Daoy (cell line): ENCODE results near the gene PHF23. TPM values are rescaled to one million over a fixed set of nuclear protein-coding genes. Genes with fewer than 3 reads are reported as not detected.

Source experiments
- DNase-seq: peaks from one replicate; pipeline ENCODE4 v3.0.0-alpha.2; 2015; ENCODE audit warnings: low read depth
- total RNA-seq: library from RNA; depleted of rRNA; stranded (reverse); fragments of >200 nt; shearing (Covaris generic); gene quantifications from 2 replicates; pipeline ENCODE4 v1.2.3, GENCODE V29; 2014; rRNA removed

PHF23 gene
- total RNA-seq, 1 experiment from 2014 or later, result 44.5 TPM

- peak; percentile 81 for DNase-seq
Measured at GRCh38 chr17:7204828-7205461, 34.3 kb downstream of the PHF23 start.

GRCh38 chr17:7204336-7204735 lies 34.9 kb downstream of the PHF23 start:
- DNase-seq, result no peak

GRCh38 chr17:7203391-7203790 lies 35.9 kb downstream of the PHF23 start:
- DNase-seq, result no peak

- no peak for DNase-seq
Measured at GRCh38 chr17:7196651-7197401, 42.4 kb downstream of the PHF23 start.

- DNase-seq, result no peak
Measured at GRCh38 chr17:7195971-7196370, 43.3 kb downstream of the PHF23 start.

- no peak for DNase-seq
Measured at GRCh38 chr17:7192271-7192937, 46.9 kb downstream of the PHF23 start.

GRCh38 chr17:7191571-7192270 lies 47.5 kb downstream of the PHF23 start:
- peak; percentile 44 for DNase-seq

GRCh38 chr17:7191069-7191468 lies 48.2 kb downstream of the PHF23 start:
- DNase-seq, result no peak

GRCh38 chr17:7190276-7190917 lies 48.9 kb downstream of the PHF23 start:
- no peak for DNase-seq

- DNase-seq, result no peak
Measured at GRCh38 chr17:7186241-7186640, 53.0 kb downstream of the PHF23 start.

Other genes starting within 250 kb of the PHF23 start
- not detected in 2 replicates for gene ALOX12, start 243.4 kb downstream of the PHF23 start, total RNA-seq
- gene RNASEK, start 226.8 kb downstream of the PHF23 start, total RNA-seq, result 72.7 and 82.3 TPM in 2 replicates
- gene BCL6B, start 216.4 kb downstream of the PHF23 start, total RNA-seq, result not detected in 2 replicates
- 0.34 TPM in 1 of 2 replicates, not detected in the other for gene SLC16A13, start 203.4 kb downstream of the PHF23 start, total RNA-seq
- not detected in 2 replicates for gene SLC16A11, start 195.4 kb downstream of the PHF23 start, total RNA-seq
- gene CLEC10A, start 159.2 kb downstream of the PHF23 start, total RNA-seq, result not detected in 2 replicates
- gene ASGR2, start 124.6 kb downstream of the PHF23 start, total RNA-seq, result not detected in 2 replicates
- gene ASGR1, start 60.1 kb downstream of the PHF23 start, total RNA-seq, result 0.29 and 1.2 TPM in 2 replicates
- gene DLG4, start 19.6 kb downstream of the PHF23 start, total RNA-seq, result 3.1 and 4.4 TPM in 2 replicates
- 306 and 420 TPM in 2 replicates for gene ACADVL, start 19.5 kb downstream of the PHF23 start, total RNA-seq
- gene DVL2, start 4.9 kb downstream of the PHF23 start, total RNA-seq, result 22.2 and 42.7 TPM in 2 replicates
- 108 and 113 TPM in 2 replicates for gene GABARAP, start 3.0 kb upstream of the PHF23 start, total RNA-seq
- gene CTDNEP1, start 12.3 kb upstream of the PHF23 start, total RNA-seq, result 25.5 and 27.6 TPM in 2 replicates
- 34.9 and 50.3 TPM in 2 replicates for gene ELP5, start 12.8 kb upstream of the PHF23 start, total RNA-seq
- not detected in 2 replicates for gene CLDN7, start 23.0 kb upstream of the PHF23 start, total RNA-seq
- 0.06 TPM in 1 of 2 replicates, not detected in the other for gene SLC2A4, start 42.3 kb upstream of the PHF23 start, total RNA-seq
- gene YBX2, start 55.2 kb upstream of the PHF23 start, total RNA-seq, result 0.15 and 2.4 TPM in 2 replicates
- gene EIF5A, start 68.2 kb upstream of the PHF23 start, total RNA-seq, result 861 and 1,090 TPM in 2 replicates
- gene GPS2, start 75.9 kb upstream of the PHF23 start, total RNA-seq, result 84.3 and 91.6 TPM in 2 replicates
- 15.3 and 17.0 TPM in 2 replicates for gene NEURL4, start 89.9 kb upstream of the PHF23 start, total RNA-seq
- 2.7 TPM in 1 of 2 replicates, not detected in the other for gene ACAP1, start 97.1 kb upstream of the PHF23 start, total RNA-seq
- gene KCTD11, start 112.7 kb upstream of the PHF23 start, total RNA-seq, result 2.1 and 3.7 TPM in 2 replicates
- gene TMEM95, start 115.7 kb upstream of the PHF23 start, total RNA-seq, result not detected in 2 replicates
- gene TNK1, start 141.6 kb upstream of the PHF23 start, total RNA-seq, result 2.6 and 4.5 TPM in 2 replicates
- 14.1 TPM in 2 replicates for gene PLSCR3, start 155.1 kb upstream of the PHF23 start, total RNA-seq
- 43.7 and 68.8 TPM in 2 replicates for gene TMEM256, start 164.6 kb upstream of the PHF23 start, total RNA-seq
- gene NLGN2, start 168.4 kb upstream of the PHF23 start, total RNA-seq, result 1.4 and 1.9 TPM in 2 replicates
- gene SPEM1, start 180.9 kb upstream of the PHF23 start, total RNA-seq, result not detected in 2 replicates
- not detected in 2 replicates for gene SPEM2, start 186.2 kb upstream of the PHF23 start, total RNA-seq
- gene SPEM3, start 189.4 kb upstream of the PHF23 start, total RNA-seq, result not detected in 2 replicates
- gene TMEM102, start 196.0 kb upstream of the PHF23 start, total RNA-seq, result 2.3 and 6.6 TPM in 2 replicates
- 1.5 and 3.0 TPM in 2 replicates for gene FGF11, start 200.1 kb upstream of the PHF23 start, total RNA-seq
- 7.0 and 8.6 TPM in 2 replicates for gene CHRNB1, start 205.6 kb upstream of the PHF23 start, total RNA-seq
- gene ZBTB4, start 240.2 kb upstream of the PHF23 start, total RNA-seq, result 6.1 and 6.5 TPM in 2 replicates
- gene SLC35G6, start 242.0 kb upstream of the PHF23 start, total RNA-seq, result 0.06 TPM in 1 of 2 replicates, not detected in the other
- gene POLR2A, start 244.9 kb upstream of the PHF23 start, total RNA-seq, result 56.2 and 74.4 TPM in 2 replicates